Osteoblast (primary cell): Measurements from ENCODE around the gene SPRYD7. TPM values are rescaled to one million over a fixed set of nuclear protein-coding genes. Genes with fewer than 3 reads are reported as not detected.

Experiments
- DNase-seq: peaks from one replicate; pipeline ENCODE4 v3.0.0; 2011; ENCODE audit warnings: low spot score, mixed read lengths; ENCODE audit not compliant: insufficient read length; ENCODE audit errors: missing footprints
- H2AFZ ChIP-seq: 2 replicates; pipeline ENCODE4 v1.6.0; 2011; ENCODE audit warnings: mild to moderate bottlenecking, low read length
- H3K27ac ChIP-seq: 2 replicates; pipeline ENCODE4 v1.5.1; 2011; ENCODE audit warnings: mild to moderate bottlenecking, low read depth, low read length, moderate library complexity
- H3K27me3 ChIP-seq: 2 replicates; pipeline ENCODE4 v1.6.0; 2012; ENCODE audit warnings: mild to moderate bottlenecking, control low read depth, inconsistent platforms, low read length, moderate library complexity; ENCODE audit not compliant: insufficient read depth
- H3K36me3 ChIP-seq: 2 replicates; pipeline ENCODE4 v1.5.1; 2011; ENCODE audit warnings: mild to moderate bottlenecking, low read length, control low read depth, moderate library complexity; ENCODE audit not compliant: insufficient read depth
- H3K4me1 ChIP-seq: 2 replicates; pipeline ENCODE4 v1.5.1; 2011; ENCODE audit warnings: mild to moderate bottlenecking, low read length, control low read depth, moderate library complexity; ENCODE audit not compliant: insufficient read depth
- H3K4me2 ChIP-seq: 2 replicates; pipeline ENCODE4 v1.6.0; 2011; ENCODE audit warnings: mild to moderate bottlenecking, low read length; ENCODE audit not compliant: insufficient read depth
- H3K4me3 ChIP-seq: fragments of 200-600 bp; sonication (generic); 3 replicates; pipeline ENCODE4 v1.5.1; 2012; ENCODE audit warnings: mild to moderate bottlenecking, low read length, inconsistent platforms; ENCODE audit not compliant: insufficient read depth
- H3K79me2 ChIP-seq: 2 replicates; pipeline ENCODE4 v1.6.0; 2012; ENCODE audit warnings: mild to moderate bottlenecking, low read length, control low read depth, inconsistent platforms; ENCODE audit not compliant: insufficient read depth
- H3K9me3 ChIP-seq: 2 replicates; pipeline ENCODE4 v1.5.1; 2011; ENCODE audit warnings: low read depth, low read length, control low read depth
- H4K20me1 ChIP-seq: 2 replicates; pipeline ENCODE4 v1.6.0; 2012; ENCODE audit warnings: mild to moderate bottlenecking, low read length, control low read depth; ENCODE audit not compliant: insufficient read depth
- total RNA-seq: library from RNA; depleted of rRNA; stranded (reverse); fragments of >200 nt; gene quantifications from 2 replicates; pipeline ENCODE4 v1.2.3, GENCODE V29; 2012
- TF ChIP-seq, protein P1 (sequence below): IDR thresholded peaks from 2 replicates; pipeline ENCODE4 v1.5.1; 2011; ENCODE audit warnings: mild to moderate bottlenecking, low read depth, low read length, moderate library complexity; ENCODE audit errors: extremely low read depth

Gene SPRYD7
- total RNA-seq, 1 donor, result 4.0 TPM

DNA sequence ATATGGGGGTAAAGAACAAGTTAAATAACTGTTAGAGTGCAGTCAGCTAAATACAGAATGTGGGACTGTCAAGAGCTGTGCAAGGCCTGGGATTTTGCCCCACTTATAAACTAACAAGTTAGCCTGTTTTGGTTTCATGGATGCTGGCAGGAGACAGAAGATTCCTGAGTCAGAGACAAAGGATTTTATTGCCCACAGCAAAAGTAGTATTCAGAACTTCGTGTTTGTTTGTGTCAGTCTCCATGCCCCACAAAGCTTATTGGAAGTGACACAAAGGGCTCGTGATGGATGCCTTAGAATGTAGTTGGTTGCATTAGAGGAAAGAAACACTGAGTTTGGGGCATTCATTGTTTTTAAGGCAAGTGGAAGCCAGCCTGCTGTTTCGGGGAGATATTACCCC, 22.2 kb upstream of the SPRYD7 start:
- Histone ChIP-seq H3K4me1 (no peaks in the 10 kb centered on the region), H3K9me3 (no peaks in the 10 kb centered on the region), H3K27me3 (no peaks in the 10 kb centered on the region), H3K27ac (no peak overlapping the region), H3K36me3 (no peaks in the 10 kb centered on the region), H2AFZ (no peak overlapping the region), H3K4me3 (no peak overlapping the region), H4K20me1 (no peaks in the 10 kb centered on the region), H3K79me2 (no peaks in the 10 kb centered on the region), H3K4me2 (no peak overlapping the region)
- TF ChIP-seq, protein P1, sequence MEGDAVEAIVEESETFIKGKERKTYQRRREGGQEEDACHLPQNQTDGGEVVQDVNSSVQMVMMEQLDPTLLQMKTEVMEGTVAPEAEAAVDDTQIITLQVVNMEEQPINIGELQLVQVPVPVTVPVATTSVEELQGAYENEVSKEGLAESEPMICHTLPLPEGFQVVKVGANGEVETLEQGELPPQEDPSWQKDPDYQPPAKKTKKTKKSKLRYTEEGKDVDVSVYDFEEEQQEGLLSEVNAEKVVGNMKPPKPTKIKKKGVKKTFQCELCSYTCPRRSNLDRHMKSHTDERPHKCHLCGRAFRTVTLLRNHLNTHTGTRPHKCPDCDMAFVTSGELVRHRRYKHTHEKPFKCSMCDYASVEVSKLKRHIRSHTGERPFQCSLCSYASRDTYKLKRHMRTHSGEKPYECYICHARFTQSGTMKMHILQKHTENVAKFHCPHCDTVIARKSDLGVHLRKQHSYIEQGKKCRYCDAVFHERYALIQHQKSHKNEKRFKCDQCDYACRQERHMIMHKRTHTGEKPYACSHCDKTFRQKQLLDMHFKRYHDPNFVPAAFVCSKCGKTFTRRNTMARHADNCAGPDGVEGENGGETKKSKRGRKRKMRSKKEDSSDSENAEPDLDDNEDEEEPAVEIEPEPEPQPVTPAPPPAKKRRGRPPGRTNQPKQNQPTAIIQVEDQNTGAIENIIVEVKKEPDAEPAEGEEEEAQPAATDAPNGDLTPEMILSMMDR, result no peak
- DNase-seq, result no peak

DNA sequence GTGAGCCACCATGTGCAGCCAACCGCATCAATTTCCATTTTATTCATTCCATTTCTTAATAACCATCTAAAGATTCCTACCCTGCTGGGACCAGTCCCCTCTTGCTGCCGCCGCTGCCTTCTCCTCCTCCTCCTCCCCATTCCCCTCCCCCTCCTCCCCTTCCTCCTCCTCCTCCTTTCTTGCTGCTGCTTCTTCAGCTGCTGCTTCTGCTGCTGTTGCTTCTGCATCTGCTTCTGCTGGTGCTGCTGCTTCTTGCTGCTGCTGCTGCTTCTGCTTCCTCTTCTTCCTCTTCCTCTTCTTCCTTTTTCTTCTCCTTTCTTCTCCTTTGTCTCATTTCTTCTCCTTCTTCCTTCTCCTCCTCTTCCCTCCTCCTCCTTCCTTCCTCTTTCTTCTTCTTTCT, 20.0 kb upstream of the SPRYD7 start:
- Histone ChIP-seq H3K4me3 (no peak overlapping the region), H3K4me1 (no peaks in the 10 kb centered on the region), H3K79me2 (no peaks in the 10 kb centered on the region), H4K20me1 (no peaks in the 10 kb centered on the region), H3K4me2 (no peak overlapping the region), H2AFZ (no peak overlapping the region), H3K36me3 (no peaks in the 10 kb centered on the region), H3K9me3 (no peaks in the 10 kb centered on the region), H3K27me3 (no peaks in the 10 kb centered on the region), H3K27ac (no peak overlapping the region)
- no peak for DNase-seq
- TF ChIP-seq, protein P1, result no peak

DNA sequence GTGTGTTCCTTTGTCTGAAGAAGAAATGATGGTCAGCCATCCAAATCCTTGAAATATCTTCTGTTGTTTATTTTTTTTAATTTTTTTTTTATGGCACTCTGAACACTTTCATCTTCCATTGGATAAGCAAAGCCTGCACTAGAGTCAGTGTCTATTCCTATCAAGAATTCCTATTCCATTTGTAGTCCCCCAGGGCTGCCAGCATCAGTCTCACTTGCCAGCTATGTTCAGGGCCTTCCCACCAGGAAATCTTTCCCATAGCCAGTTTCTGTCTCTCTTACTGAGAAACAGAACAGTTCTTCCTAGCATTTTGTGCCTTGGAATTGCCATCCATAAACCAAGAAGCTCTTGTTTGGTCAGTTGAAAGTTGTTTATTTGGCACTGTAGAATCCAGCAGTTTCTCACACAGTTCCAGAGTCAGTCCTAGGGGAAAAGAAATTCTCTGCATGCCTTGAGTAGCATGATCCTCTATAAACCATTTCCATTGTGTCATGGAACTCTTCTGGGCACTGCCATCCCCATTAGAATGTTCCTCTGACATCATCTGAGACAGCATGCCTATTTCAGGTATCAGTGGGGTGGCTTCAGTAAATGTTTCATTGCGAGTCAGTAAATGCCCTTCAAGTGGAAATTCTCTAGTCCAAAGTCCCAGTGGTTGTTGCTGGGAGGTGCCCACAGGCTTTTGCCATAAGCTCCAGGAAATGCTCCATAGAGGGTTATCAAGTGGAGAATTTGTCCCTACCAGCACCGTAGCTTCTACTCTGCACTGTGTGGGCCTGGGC, 18.7 kb upstream of the SPRYD7 start:
- peak; percentile 45 for DNase-seq
- no peaks in the 10 kb centered on the region for H4K20me1 ChIP-seq
- TF ChIP-seq, protein P1, result no peak

DNA sequence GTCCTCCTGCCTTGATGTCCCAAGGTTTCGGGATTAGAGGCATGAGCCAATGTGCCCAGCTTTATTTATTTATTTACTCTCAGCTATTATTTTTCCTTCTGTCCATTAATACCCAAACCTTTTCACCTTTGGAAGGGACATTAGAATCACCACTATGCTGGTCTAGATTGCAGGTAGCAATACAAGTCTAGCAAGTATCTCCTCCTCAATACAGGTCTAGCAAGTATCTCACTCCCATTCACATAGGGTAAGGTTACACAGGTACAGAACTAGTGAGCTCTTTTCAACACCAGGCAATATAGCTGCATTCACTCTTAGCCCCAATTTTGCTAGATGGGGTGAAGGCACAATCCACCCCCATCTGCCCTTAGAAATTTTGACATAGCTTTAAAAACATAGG, 17.4 kb upstream of the SPRYD7 start:
- no peaks in the 10 kb centered on the region for H4K20me1 ChIP-seq

More for the DNA sequence above, 18.7 kb upstream of the SPRYD7 start:
- no peaks in the 10 kb centered on the region for H3K9me3 ChIP-seq
- H3K79me2 ChIP-seq, result no peaks in the 10 kb centered on the region
- H3K36me3 ChIP-seq, result no peaks in the 10 kb centered on the region
- H3K4me3 ChIP-seq, result no peak overlapping the region
- H3K4me1 ChIP-seq, result no peaks in the 10 kb centered on the region
- H3K4me2 ChIP-seq, result no peak overlapping the region
- no peaks in the 10 kb centered on the region for H3K27me3 ChIP-seq
- no peak overlapping the region for H2AFZ ChIP-seq
- H3K27ac ChIP-seq, result no peak overlapping the region

More for the DNA sequence above, 17.4 kb upstream of the SPRYD7 start:
- DNase-seq, result no peak
- no peaks in the 10 kb centered on the region for H3K36me3 ChIP-seq
- no peaks in the 10 kb centered on the region for H3K79me2 ChIP-seq
- H3K4me3 ChIP-seq, result no peak overlapping the region
- no peak overlapping the region for H3K27ac ChIP-seq
- TF ChIP-seq, protein P1, result no peak
- H3K27me3 ChIP-seq, result no peaks in the 10 kb centered on the region
- no peaks in the 10 kb centered on the region for H3K4me1 ChIP-seq
- no peak overlapping the region for H2AFZ ChIP-seq
- H3K4me2 ChIP-seq, result no peak overlapping the region
- no peaks in the 10 kb centered on the region for H3K9me3 ChIP-seq
